Loucy (cell line): ENCODE data around the gene RPP40.
"Not testable (repeated sequence)": the region's sequence is repeated elsewhere in the genome, so short reads cannot be mapped to it uniquely, and the experiment has no call there.

Experiments
- CTCF ChIP-seq: fragments of 200-600 bp; sonication (generic); conservative IDR thresholded peaks from 2 replicates; pipeline ENCODE4 v1.5.1; 2014; ENCODE audit warnings: mild to moderate bottlenecking, antibody characterized with exemption, low read length
- EZH2phosphoT487 ChIP-seq: fragments of 200-600 bp; IDR thresholded peaks from 2 replicates; pipeline ENCODE4 v1.6.1; 2018; ENCODE audit warnings: antibody characterized with exemption, mild to moderate bottlenecking, moderate library complexity, borderline replicate concordance

GRCh38 chr6:5032706-5033105, 28.9 kb upstream of the RPP40 start:
- not testable (repeated sequence) for TF ChIP-seq CTCF, EZH2phosphoT487
